Lower leg skin (tissue), 4 donors: ENCODE measurements around the gene ARHGDIB. TPM values are rescaled to one million over a fixed set of nuclear protein-coding genes. Genes with fewer than 3 reads are reported as not detected.

Experiments
- DNase-seq, 2 donors: peaks; one replicate each; pipeline ENCODE4 v3.0.0-alpha.2; 2019; ENCODE audit warnings: low spot score in 2 of 2
- H3K4me3 ChIP-seq: fragments of 200-600 bp; sonication (generic); 2 replicates; pipeline ENCODE4 v1.5.1; 2017; ENCODE audit warnings: mild to moderate bottlenecking, low read depth; ENCODE audit not compliant: poor library complexity, severe bottlenecking
- POLR2A ChIP-seq, 2 donors: fragments of 450-650 bp; IDR thresholded peaks; one replicate each; pipeline ENCODE4 v1.6.1; 2016 to 2017; ENCODE audit warnings: antibody characterized with exemption in 2 of 2, mild to moderate bottlenecking in 1 of 2, moderate library complexity in 1 of 2
- WGBS, 2 donors: methylation state at CpG; one replicate each; pipeline ENCODE4 v1.1.5; 2018; 5-methylcytosine and 5-hydroxymethylcytosine counted together
- intact Hi-C: fragments of 100-400 bp; cut with DNase I; formaldehyde crosslinking; loops from one replicate; pipeline ENCODE4 v1.15.0; 2023; ENCODE audit warnings: low total_unique reads
- total RNA-seq, 4 donors: library from RNA; depleted of rRNA; stranded (reverse); fragments of >200 nt; gene quantifications; one replicate each; pipeline ENCODE4 v1.1.0, GENCODE V29; 2016
- TF ChIP-seq, protein P1 (sequence below), 3 donors: fragments of 450-650 bp; IDR thresholded peaks; one replicate each; pipeline ENCODE4 v1.5.1; 2016; ENCODE audit warnings: antibody characterized with exemption in 3 of 3, mild to moderate bottlenecking in 3 of 3, moderate library complexity in 2 of 3

ARHGDIB gene
- total RNA-seq, 4 donors from 2014 or later = 44.9 to 84.7 (median 82.1) TPM

DNA sequence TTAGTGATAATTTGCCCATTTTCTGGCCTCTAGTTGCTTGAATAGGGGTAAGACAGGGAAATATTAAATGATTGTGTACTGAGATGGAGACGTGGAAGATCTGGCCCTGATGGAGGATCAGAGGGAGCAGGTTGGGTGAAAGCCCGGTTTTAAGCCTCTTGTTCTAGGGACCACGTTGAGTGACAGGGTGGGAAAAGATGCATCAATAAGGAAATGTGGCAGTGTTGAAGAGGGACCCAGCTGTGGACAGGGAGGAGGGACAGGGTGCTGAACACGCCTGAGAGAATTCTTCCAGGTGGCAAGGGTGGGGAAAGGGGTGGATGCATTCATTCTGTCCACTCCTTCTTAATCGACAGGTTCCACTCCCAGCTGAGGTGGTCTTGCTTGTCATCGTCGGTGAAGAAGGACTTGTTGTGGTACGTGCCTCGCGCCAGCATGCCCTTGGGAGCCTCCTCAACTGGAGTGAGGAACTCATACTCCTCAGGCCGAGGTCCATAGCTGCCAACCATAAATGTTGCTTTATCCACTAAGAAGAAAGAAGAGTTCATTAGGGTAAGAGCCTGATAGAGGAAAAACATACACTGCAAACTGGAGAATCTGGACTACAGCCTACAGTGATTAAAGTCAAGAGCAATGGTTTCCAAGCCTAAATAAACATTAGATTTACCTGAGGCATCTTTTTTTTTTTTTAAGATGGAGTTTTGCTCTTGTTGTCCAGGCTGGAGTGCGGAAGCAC, 19.0 kb downstream of the ARHGDIB start:
- TF ChIP-seq, protein P1, sequence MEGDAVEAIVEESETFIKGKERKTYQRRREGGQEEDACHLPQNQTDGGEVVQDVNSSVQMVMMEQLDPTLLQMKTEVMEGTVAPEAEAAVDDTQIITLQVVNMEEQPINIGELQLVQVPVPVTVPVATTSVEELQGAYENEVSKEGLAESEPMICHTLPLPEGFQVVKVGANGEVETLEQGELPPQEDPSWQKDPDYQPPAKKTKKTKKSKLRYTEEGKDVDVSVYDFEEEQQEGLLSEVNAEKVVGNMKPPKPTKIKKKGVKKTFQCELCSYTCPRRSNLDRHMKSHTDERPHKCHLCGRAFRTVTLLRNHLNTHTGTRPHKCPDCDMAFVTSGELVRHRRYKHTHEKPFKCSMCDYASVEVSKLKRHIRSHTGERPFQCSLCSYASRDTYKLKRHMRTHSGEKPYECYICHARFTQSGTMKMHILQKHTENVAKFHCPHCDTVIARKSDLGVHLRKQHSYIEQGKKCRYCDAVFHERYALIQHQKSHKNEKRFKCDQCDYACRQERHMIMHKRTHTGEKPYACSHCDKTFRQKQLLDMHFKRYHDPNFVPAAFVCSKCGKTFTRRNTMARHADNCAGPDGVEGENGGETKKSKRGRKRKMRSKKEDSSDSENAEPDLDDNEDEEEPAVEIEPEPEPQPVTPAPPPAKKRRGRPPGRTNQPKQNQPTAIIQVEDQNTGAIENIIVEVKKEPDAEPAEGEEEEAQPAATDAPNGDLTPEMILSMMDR (IDR thresholded peaks at IDR 0.05) = no peak
- TF ChIP-seq POLR2A (IDR thresholded peaks at IDR 0.05) = no peak
- H3K4me3 ChIP-seq = no peak overlapping the region
- intact Hi-C loops = no loop called here
- DNase-seq = no peak
- 90% methylated on average over 12 of the region's 12 CpGs for WGBS, 2 donors

GRCh38 chr12:14941369-14941768, 20.0 kb downstream of the ARHGDIB start:
- TF ChIP-seq POLR2A (IDR thresholded peaks at IDR 0.05) = no peak
- WGBS, 2 donors = 93 to 95% methylated on average over 2 of the region's 2 CpGs
- no peak overlapping the region for H3K4me3 ChIP-seq
- intact Hi-C loops = no loop called here
- no peak for DNase-seq

GRCh38 chr12:14938301-14938700, 23.1 kb downstream of the ARHGDIB start, which contains the start of gene ERP27:
TSS of gene ERP27 (minus strand) at chr12:14938537. CDS start at chr12:14938508, 29 bp downstream.
- no peak for TF ChIP-seq POLR2A (IDR thresholded peaks at IDR 0.05)
- TF ChIP-seq, protein P1 (IDR thresholded peaks at IDR 0.05) = no peak
- DNase-seq = no peak
- no peak within 1 kb of the TSS for H3K4me3 ChIP-seq
- WGBS, 2 donors = 90 to 92% methylated on average over 3 of the region's 3 CpGs
- intact Hi-C loops = no loop called here

DNA sequence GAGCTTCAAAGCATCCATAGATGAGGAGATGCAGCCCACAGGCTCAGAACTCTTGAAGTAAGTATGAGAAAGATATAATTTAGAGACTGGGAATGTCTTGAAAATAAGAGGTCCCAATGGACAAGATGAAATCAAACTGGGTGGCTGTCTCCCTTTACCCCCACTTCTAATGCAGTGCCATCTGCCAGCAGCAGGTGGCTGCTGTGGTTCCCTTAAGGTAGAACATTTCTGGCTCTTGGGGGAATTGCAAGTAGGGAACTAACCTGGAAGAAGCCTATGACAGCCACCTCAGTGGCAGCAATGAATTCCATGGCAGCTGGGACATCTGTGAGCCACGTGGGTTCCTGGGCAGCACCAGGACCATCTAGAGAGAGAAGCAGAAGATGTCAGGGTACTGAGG, 23.7 kb downstream of the ARHGDIB start:
- no peak overlapping the region for H3K4me3 ChIP-seq
- intact Hi-C loops = no loop called here
- no peak for TF ChIP-seq POLR2A (IDR thresholded peaks at IDR 0.05)
- TF ChIP-seq, protein P1 (IDR thresholded peaks at IDR 0.05) = no peak
- DNase-seq = no peak
- 65 to 88% methylated on average over 1 of the region's 1 CpG for WGBS, 2 donors

GRCh38 chr12:14937014-14937413, 24.4 kb downstream of the ARHGDIB start:
- intact Hi-C loops = no loop called here
- 91 to 94% methylated on average over 3 of the region's 3 CpGs for WGBS, 2 donors

DNA sequence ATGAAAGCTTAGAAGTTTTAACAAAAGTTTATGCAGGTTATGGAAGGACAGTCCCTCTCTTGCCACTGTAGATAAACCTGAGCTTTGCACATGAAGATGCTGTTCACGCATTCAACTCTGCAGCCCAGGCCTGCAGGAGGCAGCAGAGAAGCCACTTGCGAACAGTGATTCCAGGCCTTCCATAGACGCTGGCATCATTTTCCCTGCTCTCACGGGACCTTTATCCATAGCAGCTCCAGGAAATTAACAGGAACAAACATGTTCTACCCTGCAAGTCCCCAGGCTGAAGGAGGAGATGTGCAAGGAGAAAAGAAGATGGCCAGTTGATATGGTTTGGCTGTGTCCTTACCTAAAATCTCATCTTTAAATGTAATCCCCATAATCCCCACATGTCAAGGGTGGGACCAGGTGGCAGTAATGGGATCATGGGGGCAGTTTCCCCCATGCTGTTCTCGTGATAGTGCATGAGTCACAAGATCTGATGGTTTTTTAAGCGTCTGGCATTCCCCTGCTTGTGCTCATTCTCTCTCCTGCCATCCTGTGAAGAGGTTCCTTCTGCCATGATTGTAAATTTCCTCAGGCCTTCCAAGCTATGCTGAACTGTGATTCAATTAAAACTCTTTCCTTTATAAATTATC, 25.1 kb downstream of the ARHGDIB start:
- no peak for DNase-seq
- intact Hi-C loops = no loop called here
- WGBS, 2 donors = 79 to 82% methylated on average over 6 of the region's 6 CpGs
- H3K4me3 ChIP-seq = no peak overlapping the region
- TF ChIP-seq POLR2A (IDR thresholded peaks at IDR 0.05) = no peak
- TF ChIP-seq, protein P1 (IDR thresholded peaks at IDR 0.05) = no peak

More at GRCh38 chr12:14937014-14937413, 24.4 kb downstream of the ARHGDIB start:
- TF ChIP-seq POLR2A (IDR thresholded peaks at IDR 0.05) = no peak
- TF ChIP-seq, protein P1 (IDR thresholded peaks at IDR 0.05) = no peak
- H3K4me3 ChIP-seq = no peak overlapping the region
- no peak for DNase-seq
